Jurkat, Clone E6-1 (cell line): ENCODE data around the gene RLF.
"Not testable (repeated sequence)": the region's sequence is repeated elsewhere in the genome, so short reads cannot be mapped to it uniquely, and the experiment has no call there.

Experiments
- DNase-seq: peaks from one replicate; pipeline ENCODE4 v3.0.0-alpha.2; 2011; ENCODE audit warnings: low read depth, low spot score
- H3K4me3 ChIP-seq: 2 replicates; pipeline ENCODE4 v1.5.1; 2011; ENCODE audit warnings: mild to moderate bottlenecking, low read length, control low read depth, moderate library complexity

The RLF gene

DNA sequence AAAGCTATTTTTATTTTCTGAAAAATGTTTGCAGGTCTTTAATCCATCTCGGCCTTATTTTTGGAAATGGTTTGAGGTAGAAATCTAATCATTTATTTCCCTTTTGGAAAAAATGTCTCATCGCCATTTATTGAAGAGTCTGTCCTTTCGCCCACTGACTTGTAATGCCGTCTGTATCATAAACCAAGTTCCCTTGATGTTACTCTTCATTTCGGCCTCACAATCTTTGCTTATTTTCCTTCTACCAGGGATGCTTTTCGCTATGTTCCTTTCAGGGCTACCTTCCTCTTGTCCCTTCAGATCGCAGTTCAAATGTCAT lies 422 bp upstream of the RLF start:
- no peak for DNase-seq
- peak overlapping the region; percentile 92 for H3K4me3 ChIP-seq

GRCh38 chr1:40161888-40162397 lies 756 bp downstream of the RLF start:
- peak overlapping the region; percentile 92 for H3K4me3 ChIP-seq
- DNase-seq: no peak

DNA sequence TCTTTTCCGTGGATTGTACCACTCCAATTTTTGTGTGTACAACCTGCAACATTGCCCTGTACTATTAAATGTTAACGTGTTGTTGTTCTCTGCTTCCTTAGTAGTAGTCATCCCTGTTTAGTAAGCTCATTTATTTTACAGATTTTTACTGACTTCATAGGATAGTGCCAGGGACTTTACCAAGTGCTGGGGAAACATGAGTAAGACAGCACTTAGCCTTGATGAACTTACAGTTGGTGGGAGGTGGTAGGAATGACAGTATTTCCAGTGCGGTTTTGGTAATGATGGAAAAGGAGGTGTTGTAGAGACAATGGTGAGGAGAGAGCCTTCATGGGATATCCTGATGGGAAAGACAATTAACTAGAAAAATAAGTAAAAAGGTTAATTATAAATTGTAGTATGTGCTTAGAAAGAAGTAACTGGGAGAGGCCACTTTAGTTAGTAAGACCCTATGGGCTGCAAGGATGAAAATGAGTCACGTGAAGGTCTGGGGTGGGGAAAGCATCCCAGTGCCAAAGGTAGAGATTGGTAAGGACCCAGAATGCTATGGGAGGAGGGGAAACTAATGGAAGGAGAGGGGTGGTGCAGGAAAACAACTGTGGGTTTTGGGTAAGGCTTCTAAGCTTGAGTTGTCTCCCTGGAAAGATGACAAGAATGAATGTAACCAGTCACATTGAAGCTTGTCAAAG lies 1.7 kb downstream of the RLF start:
- DNase-seq: no peak
- peak overlapping the region; percentile 92 for H3K4me3 ChIP-seq

GRCh38 chr1:40167317-40167716 lies 6.1 kb downstream of the RLF start:
- no peak for DNase-seq
- H3K4me3 ChIP-seq: no peak overlapping the region

DNA sequence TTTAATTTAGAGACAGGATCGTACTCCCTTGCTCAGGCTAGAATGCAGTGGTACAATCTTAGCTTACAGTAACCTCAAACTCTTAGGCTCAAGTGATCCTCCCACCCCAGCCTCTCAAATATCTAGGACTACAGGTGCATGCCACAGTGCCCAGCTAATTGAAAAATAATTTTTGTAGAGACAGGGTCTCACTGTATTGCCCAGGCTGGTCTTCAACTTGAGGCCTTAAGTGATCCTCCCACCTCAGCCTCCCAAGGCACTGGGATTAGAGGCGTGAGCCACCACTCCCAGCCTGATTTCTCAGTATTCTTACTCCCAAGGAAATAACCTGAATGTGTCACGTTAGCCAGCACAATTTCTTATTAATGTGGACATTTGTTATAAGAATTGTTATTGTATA lies 9.8 kb downstream of the RLF start:
- DNase-seq: no peak
- H3K4me3 ChIP-seq: no peak overlapping the region

DNA sequence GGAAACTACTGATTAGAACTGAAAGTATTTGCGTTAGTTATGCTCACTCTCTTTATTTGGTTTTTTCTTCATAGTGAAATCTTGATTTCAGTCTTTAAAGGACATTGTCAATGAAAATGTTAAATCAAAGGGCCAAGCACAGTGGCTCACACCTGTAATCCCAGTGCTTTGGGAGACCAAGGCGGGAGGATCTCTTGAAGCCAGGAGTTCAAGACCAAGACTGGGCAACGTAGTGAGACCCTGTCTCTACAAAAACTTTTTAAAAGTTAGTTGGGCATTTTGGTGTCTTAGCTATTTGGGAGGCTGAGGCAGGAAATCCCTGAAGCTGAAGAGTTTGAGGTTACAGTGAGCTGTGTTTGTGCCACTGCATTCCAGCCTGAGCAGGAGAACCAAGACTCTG lies 13.6 kb downstream of the RLF start:
- no peak overlapping the region for H3K4me3 ChIP-seq
- DNase-seq: no peak

- not testable (repeated sequence) for H3K4me3 ChIP-seq, DNase-seq
These were observed 15.8 kb downstream of the RLF start for GRCh38 chr1:40176989-40177388.

GRCh38 chr1:40178200-40178599 lies 17.0 kb downstream of the RLF start:
- H3K4me3 ChIP-seq: no peak overlapping the region
- no peak for DNase-seq

DNA sequence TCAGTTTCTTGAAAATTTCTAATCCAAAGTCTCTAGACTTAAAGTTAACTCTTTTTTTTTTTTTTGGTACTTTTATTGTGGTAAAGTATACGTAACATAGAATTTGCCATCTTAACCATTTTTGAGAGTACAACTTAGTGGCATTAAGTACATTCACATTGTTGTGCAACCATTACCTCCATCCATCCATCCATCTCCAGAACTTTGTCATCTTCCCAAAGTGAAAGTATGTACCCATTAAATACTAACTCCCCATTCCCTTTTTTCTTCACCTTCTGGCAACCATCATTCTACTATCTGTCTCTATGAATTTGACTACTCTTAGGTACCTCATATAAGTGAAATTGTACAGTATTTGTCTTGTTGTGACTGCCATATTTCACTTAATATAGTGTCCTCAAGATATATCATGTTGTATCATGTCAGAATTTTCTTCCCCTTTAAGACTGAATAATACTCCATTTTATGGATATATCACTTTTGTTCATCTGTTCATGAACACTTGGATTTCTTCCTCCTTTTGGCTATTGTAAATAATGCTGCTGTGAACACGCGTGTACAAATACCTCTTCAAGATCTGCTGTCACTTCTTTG lies 18.4 kb downstream of the RLF start:
- no peak for DNase-seq

DNA sequence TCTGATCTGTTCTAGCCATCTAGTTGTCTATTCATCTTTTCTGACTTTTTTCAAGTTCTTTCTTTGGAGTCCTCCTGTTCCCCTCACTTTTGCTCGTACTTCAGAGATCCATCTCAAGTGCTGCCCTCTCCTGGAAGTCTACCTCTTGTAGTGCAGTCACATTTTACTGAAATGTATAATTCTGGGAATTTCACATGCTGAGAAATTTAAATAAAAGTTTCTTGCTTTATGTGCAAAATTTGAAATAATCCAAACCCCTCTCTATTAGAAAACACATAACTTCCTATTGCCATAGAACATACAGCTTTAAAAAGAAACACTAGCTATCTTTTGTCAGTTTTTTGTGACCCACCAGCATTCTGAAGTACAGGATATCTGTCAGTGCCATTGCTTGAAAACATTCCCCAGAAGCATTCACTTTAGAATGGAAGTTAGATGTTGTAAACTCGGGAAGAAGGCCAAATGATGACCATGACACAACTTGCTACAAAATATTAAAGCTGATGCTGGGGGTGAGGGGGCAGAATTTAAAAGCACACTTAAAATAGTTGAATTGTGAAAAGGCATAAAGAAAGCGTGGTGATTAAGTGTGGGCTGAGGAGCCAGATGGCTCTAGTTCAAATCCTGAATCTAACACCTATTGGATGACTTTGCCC lies 22.0 kb downstream of the RLF start:
- no peak for DNase-seq
- no peak overlapping the region for H3K4me3 ChIP-seq

More for the DNA sequence above, 18.4 kb downstream of the RLF start:
- no peak overlapping the region for H3K4me3 ChIP-seq

- DNase-seq: no peak
- H3K4me3 ChIP-seq: no peak overlapping the region
These were observed 23.0 kb downstream of the RLF start for GRCh38 chr1:40184193-40184592.

- no peak for DNase-seq
These were observed 25.0 kb downstream of the RLF start for GRCh38 chr1:40185951-40186864.

GRCh38 chr1:40187399-40187798 lies 26.2 kb downstream of the RLF start:
- H3K4me3 ChIP-seq: no peak overlapping the region
- DNase-seq: no peak

More at GRCh38 chr1:40185951-40186864, 25.0 kb downstream of the RLF start:
- H3K4me3 ChIP-seq: no peak overlapping the region

- not testable (repeated sequence) for H3K4me3 ChIP-seq, DNase-seq
These were observed 33.5 kb downstream of the RLF start for GRCh38 chr1:40194639-40195038.

DNA sequence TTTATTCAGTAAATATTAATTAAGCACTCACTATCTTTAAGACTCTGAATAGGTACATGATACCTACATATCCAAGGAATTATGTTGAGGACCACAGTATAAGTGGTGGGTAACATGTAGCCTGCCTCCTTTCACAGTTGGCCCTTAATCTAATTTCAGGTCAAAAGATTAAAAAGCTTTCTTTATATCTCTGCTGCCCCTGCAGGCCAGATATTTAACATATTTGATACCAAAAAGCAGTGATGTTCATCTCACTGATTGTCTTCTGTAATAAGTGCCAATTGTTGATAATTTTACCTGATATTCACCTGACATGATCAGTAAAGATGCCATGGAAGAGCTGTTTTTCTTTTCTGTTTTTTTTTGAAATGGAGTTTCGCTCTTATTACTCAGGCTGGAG lies 36.5 kb downstream of the RLF start:
- DNase-seq: no peak
- H3K4me3 ChIP-seq: no peak overlapping the region

DNA sequence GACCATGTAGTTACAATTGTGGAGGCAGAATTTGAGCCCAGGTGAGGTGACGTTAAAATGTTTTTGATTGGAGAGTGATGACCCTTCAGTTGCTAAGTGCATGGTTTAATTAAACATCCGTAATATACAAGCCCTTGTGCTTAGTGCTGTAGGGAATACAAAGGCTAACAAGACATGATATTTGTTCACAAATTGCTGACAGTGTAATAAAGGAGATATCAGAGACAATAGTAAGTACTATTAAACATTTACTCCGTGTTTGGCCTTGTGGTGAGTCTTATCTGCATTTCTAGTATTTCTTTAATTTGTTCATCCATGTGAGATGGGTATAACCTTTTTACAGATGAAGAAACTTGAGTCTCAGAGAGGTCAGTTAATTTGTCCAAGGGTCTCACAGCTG lies 37.9 kb downstream of the RLF start:
- H3K4me3 ChIP-seq: no peak overlapping the region
- DNase-seq: no peak

- no peak overlapping the region for H3K4me3 ChIP-seq
These were observed 43.7 kb downstream of the RLF start for GRCh38 chr1:40204856-40205255.

GRCh38 chr1:40210511-40211204 lies 49.5 kb downstream of the RLF start:
- DNase-seq: no peak
- no peak overlapping the region for H3K4me3 ChIP-seq

More at GRCh38 chr1:40204856-40205255, 43.7 kb downstream of the RLF start:
- no peak for DNase-seq

DNA sequence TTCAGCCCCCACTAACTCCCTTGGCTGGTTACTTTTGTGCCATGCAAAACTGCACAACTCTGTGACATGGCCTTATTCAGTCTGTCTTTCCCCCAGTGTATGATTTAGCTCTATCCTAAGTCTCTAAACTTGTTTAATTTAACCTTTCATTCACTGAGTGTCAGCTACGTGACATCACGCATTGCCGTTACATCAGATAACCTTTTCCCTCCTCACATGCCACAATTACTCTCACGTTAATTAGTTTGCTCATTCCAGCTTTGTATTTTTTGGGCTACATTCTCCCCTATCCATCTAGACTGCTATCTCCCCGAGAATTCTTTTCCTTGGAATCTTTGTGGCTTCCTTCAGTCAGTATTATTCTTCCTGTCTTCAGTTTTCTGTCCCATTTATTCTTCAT lies 57.1 kb downstream of the RLF start:
- H3K4me3 ChIP-seq: no peak overlapping the region
- no peak for DNase-seq
